Fibroblast of gingiva (primary cell): ENCODE measurements around the gene ABCA13.

ENCODE experiments used
- DNase-seq: peaks from one replicate; pipeline ENCODE4 v3.0.0-alpha.2; 2011; ENCODE audit warnings: low read depth

ABCA13 gene

GRCh38 chr7:48428091-48428684 is 256.9 kb downstream of the ABCA13 start:
- no peak for DNase-seq

- no peak for DNase-seq
Measured at GRCh38 chr7:48429117-48429516, 257.9 kb downstream of the ABCA13 start.

- no peak for DNase-seq
Measured at GRCh38 chr7:48438206-48438605, 266.9 kb downstream of the ABCA13 start.

- no peak for DNase-seq
Measured at GRCh38 chr7:48441848-48442492, 270.7 kb downstream of the ABCA13 start.

GRCh38 chr7:48443051-48443450 is 271.8 kb downstream of the ABCA13 start:
- no peak for DNase-seq

GRCh38 chr7:48446721-48447120 is 275.5 kb downstream of the ABCA13 start:
- DNase-seq, result no peak

- DNase-seq, result no peak
Measured at GRCh38 chr7:48452218-48452617, 281.0 kb downstream of the ABCA13 start.

- DNase-seq, result no peak
Measured at GRCh38 chr7:48454750-48455192, 283.5 kb downstream of the ABCA13 start.

GRCh38 chr7:48455363-48455762 is 284.1 kb downstream of the ABCA13 start:
- DNase-seq, result no peak

- no peak for DNase-seq
Measured at GRCh38 chr7:48458701-48459524, 287.7 kb downstream of the ABCA13 start.

- no peak for DNase-seq
Measured at GRCh38 chr7:48466713-48467112, 295.5 kb downstream of the ABCA13 start.

- no peak for DNase-seq
Measured at GRCh38 chr7:48471196-48471595, 299.9 kb downstream of the ABCA13 start.

GRCh38 chr7:48472640-48473039 is 301.4 kb downstream of the ABCA13 start:
- DNase-seq, result no peak

- DNase-seq, result no peak
Measured at GRCh38 chr7:48473205-48473865, 302.1 kb downstream of the ABCA13 start.

- no peak for DNase-seq
Measured at GRCh38 chr7:48481235-48481634, 310.0 kb downstream of the ABCA13 start.

GRCh38 chr7:48497521-48497920 is 326.3 kb downstream of the ABCA13 start:
- no peak for DNase-seq

- no peak for DNase-seq
Measured at GRCh38 chr7:48502021-48502420, 330.8 kb downstream of the ABCA13 start.

- DNase-seq, result no peak
Measured at GRCh38 chr7:48505051-48505450, 333.8 kb downstream of the ABCA13 start.

GRCh38 chr7:48505466-48505865 is 334.2 kb downstream of the ABCA13 start:
- DNase-seq, result no peak

GRCh38 chr7:48506569-48506968 is 335.3 kb downstream of the ABCA13 start:
- no peak for DNase-seq

- DNase-seq, result no peak
Measured at GRCh38 chr7:48511080-48511479, 339.8 kb downstream of the ABCA13 start.

- no peak for DNase-seq
Measured at GRCh38 chr7:48512892-48513291, 341.6 kb downstream of the ABCA13 start.

- DNase-seq, result no peak
Measured at GRCh38 chr7:48515171-48515570, 343.9 kb downstream of the ABCA13 start.
